GM12878 (cell line): ENCODE results near the gene MSH2. TPM values are rescaled to one million over a fixed set of nuclear protein-coding genes. Genes with fewer than 3 reads are reported as not detected.

Experiments used
- CEBPB ChIP-seq, 2 experiments: fragments of 150-350 bp in 1 of 2; IDR thresholded peaks; 2 replicates each; pipeline ENCODE4 v1.6.1; 2012 to 2014; ENCODE audit warnings: low read depth in 2 of 2, low read length in 2 of 2, borderline replicate concordance in 1 of 2, inconsistent platforms in 1 of 2
- EED ChIP-seq: sonication (generic); IDR thresholded peaks from 2 replicates; pipeline ENCODE4 v1.6.1; 2016; ENCODE audit warnings: antibody characterized with exemption, low read depth
- ESRRA ChIP-seq: IDR thresholded peaks from 2 replicates; pipeline ENCODE4 v1.6.1; 2012; ENCODE audit warnings: mild to moderate bottlenecking, low read length, improper control_type of control experiment
- FOXK2 ChIP-seq: fragments of 450-650 bp; IDR thresholded peaks from 2 replicates; pipeline ENCODE4 v1.6.1; 2017; ENCODE audit warnings: mild to moderate bottlenecking, moderate library complexity
- GATAD2B ChIP-seq: fragments of 450-650 bp; conservative IDR thresholded peaks from 2 replicates; pipeline ENCODE4 v1.6.1; 2017; ENCODE audit warnings: low read depth, mild to moderate bottlenecking, moderate library complexity
- KDM1A ChIP-seq: fragments of 200-600 bp; sonication (generic); IDR thresholded peaks from 2 replicates; pipeline ENCODE4 v1.6.1; 2016; ENCODE audit warnings: borderline replicate concordance
- MTA2 ChIP-seq: fragments of 450-650 bp; IDR thresholded peaks from 2 replicates; pipeline ENCODE4 v1.6.1; 2016; ENCODE audit warnings: low read depth, mild to moderate bottlenecking, moderate library complexity
- NFIC ChIP-seq: IDR thresholded peaks from 2 replicates; pipeline ENCODE4 v1.6.1; 2012; ENCODE audit warnings: low read depth, mild to moderate bottlenecking, inconsistent platforms, low read length, moderate library complexity
- PAX8 ChIP-seq: fragments of 450-650 bp; IDR thresholded peaks from 2 replicates; pipeline ENCODE4 v1.6.1; 2017; ENCODE audit warnings: mild to moderate bottlenecking, moderate library complexity
- RUNX3 ChIP-seq: IDR thresholded peaks from 2 replicates; pipeline ENCODE4 v1.6.1; 2012; ENCODE audit warnings: low read length, inconsistent platforms
- SMARCA5 ChIP-seq: fragments of 450-650 bp; IDR thresholded peaks from 2 replicates; pipeline ENCODE4 v1.6.1; 2017; ENCODE audit warnings: mild to moderate bottlenecking
- SREBF2 ChIP-seq: IDR thresholded peaks from 2 replicates; pipeline ENCODE4 v1.6.1; 2012; ENCODE audit warnings: mild to moderate bottlenecking, low read length
- STAT1 ChIP-seq: fragments of 450-650 bp; conservative IDR thresholded peaks from 2 replicates; pipeline ENCODE4 v1.6.1; 2014; ENCODE audit warnings: antibody characterized with exemption, mild to moderate bottlenecking
- TARDBP ChIP-seq: IDR thresholded peaks from 2 replicates; pipeline ENCODE4 v1.6.1; 2016; ENCODE audit warnings: borderline replicate concordance
- TBL1XR1 ChIP-seq: IDR thresholded peaks from 2 replicates; pipeline ENCODE4 v1.6.1; 2012; ENCODE audit warnings: low read depth, low read length, improper control_type of control experiment
- USF1 ChIP-seq: IDR thresholded peaks from 2 replicates; pipeline ENCODE4 v1.6.1; 2011; ENCODE audit warnings: borderline replicate concordance, low read depth, mild to moderate bottlenecking, moderate library complexity, mixed read lengths, low read length; ENCODE audit not compliant: insufficient read depth; ENCODE audit errors: extremely low read length
- ZBTB11 ChIP-seq: fragments of 450-650 bp; formaldehyde crosslinking; IDR thresholded peaks from 2 replicates; pipeline ENCODE4 v1.5.0; 2022; ENCODE audit warnings: mild to moderate bottlenecking, missing genetic modification characterization
- polyA plus RNA-seq, 11 experiments: library from polyadenylated mRNA; depleted of rRNA in 4 of 11; unstranded in 6 of 11; stranded (reverse) in 5 of 11; fragments of >200 nt; fragmentation: Nextera tagmentation in 4 of 11; fragmentation: Illumina TruSeq in 1 of 11; extraction: Ambion mirVana in 4 of 11; extraction: Trizol in 1 of 11; gene quantifications; 1 replicate in 1 of 11; 2 replicates in 10 of 11; pipeline versions ENCODE4 v1.2.1 to v1.2.3, GENCODE V29; 2011 to 2016; ENCODE audit warnings: inconsistent platforms in 2 of 11, missing spikeins in 2 of 11, low read depth in 1 of 11
- total RNA-seq, 4 experiments: library from RNA; depleted of rRNA in 3 of 4; stranded (reverse); fragments of >200 nt in 3 of 4; fragmentation: Illumina TruSeq in 1 of 4; extraction: Trizol in 1 of 4; gene quantifications; 2 replicates each; pipeline versions ENCODE4 v1.2.1 to v1.2.3, GENCODE V29; 2013 to 2021
- TF ChIP-seq, protein P1 (sequence below): fragments of 450-650 bp; IDR thresholded peaks from 2 replicates; pipeline ENCODE4 v1.6.1; 2018; ENCODE audit warnings: borderline replicate concordance, mild to moderate bottlenecking; ENCODE audit not compliant: partially characterized antibody
- TF ChIP-seq, protein P2 (sequence below): fragments of 450-650 bp; formaldehyde crosslinking; IDR thresholded peaks from 2 replicates; pipeline ENCODE4 v1.4.0; 2022; ENCODE audit warnings: mild to moderate bottlenecking, moderate library complexity

MSH2 gene
- total and polyA plus RNA-seq, 10 of the 15 experiments (the other 5 are each of a cell fraction or from before 2014, with no cell fraction given): 24.3 to 94.4 (median 55.5) TPM

DNA sequence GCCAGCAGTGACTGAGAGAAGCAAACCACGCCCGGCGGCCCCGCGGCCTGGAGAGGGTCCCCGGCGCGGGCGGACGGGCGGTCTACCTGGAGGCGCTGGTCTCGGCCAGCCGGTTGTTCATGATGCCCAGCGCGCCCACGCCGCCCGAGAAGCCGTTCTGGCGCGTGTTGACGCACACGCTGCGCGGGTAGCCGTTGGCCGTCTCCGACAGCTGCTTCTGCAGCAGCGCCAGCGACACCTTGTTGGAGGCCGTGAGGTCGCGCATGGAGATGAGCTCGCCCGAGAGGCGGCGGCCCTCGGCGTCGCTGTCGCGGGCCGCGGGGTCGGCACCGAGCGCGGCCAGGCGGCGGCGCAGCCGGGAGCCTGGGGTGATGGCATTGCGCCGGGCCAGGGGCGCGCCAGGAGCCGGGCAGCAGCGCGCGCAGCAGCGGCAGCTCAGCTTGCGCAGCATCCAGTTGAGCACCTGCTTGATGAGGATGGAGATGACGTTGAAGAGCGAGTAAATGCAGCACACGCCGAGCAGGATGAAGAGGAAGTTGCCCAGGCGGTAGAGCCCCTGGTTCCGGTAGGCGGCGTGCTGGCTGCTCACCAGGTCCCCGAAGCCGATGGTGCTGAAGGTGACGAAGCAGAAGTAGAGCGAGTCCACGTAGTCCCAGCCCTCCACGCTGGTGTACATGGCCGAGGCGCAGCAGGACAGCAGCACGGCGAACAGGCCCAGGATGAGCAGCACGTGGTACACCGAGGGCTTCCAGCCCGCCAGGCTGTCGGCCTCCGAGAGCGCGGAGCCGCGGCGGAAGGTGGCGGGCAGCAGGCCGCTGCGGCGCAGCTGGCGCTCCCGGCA lies 118.1 kb downstream of the MSH2 start (continued):
- TF ChIP-seq, protein P1, sequence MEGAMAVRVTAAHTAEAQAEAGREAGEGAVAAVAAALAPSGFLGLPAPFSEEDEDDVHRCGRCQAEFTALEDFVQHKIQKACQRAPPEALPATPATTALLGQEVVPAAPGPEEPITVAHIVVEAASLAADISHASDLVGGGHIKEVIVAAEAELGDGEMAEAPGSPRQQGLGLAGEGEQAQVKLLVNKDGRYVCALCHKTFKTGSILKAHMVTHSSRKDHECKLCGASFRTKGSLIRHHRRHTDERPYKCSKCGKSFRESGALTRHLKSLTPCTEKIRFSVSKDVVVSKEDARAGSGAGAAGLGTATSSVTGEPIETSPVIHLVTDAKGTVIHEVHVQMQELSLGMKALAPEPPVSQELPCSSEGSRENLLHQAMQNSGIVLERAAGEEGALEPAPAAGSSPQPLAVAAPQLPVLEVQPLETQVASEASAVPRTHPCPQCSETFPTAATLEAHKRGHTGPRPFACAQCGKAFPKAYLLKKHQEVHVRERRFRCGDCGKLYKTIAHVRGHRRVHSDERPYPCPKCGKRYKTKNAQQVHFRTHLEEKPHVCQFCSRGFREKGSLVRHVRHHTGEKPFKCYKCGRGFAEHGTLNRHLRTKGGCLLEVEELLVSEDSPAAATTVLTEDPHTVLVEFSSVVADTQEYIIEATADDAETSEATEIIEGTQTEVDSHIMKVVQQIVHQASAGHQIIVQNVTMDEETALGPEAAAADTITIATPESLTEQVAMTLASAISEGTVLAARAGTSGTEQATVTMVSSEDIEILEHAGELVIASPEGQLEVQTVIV: no peak
- TF ChIP-seq ESRRA: no peak
- 0 out of 2 replicates have a peak, but pooled peaks have one; percentile 40 for TF ChIP-seq SMARCA5
- TF ChIP-seq RUNX3: no peak
- no peak for TF ChIP-seq STAT1
- no peak for TF ChIP-seq MTA2
- peak; percentile 65 for TF ChIP-seq GATAD2B
- TF ChIP-seq NFIC: no peak
- TF ChIP-seq PAX8: no peak
- 0 out of 2 replicates have a peak, but pooled peaks have one; percentile 32 for TF ChIP-seq EED
- peak; percentile 48; the same call in 1 of the 2 replicates for TF ChIP-seq TARDBP
- TF ChIP-seq CEBPB (IDR thresholded peaks at IDR 0.05; ENCODE audit: borderline replicate concordance in 1 of 2, low read depth in 2 of 2, low read length in 2 of 2): no peak
- no peak for TF ChIP-seq TBL1XR1
- no peak for TF ChIP-seq FOXK2
- no peak for TF ChIP-seq KDM1A
- TF ChIP-seq ZBTB11 (CRISPR knock-in tag): no peak
- TF ChIP-seq SREBF2: no peak
- peak; percentile 77 for TF ChIP-seq USF1
- TF ChIP-seq, protein P2, sequence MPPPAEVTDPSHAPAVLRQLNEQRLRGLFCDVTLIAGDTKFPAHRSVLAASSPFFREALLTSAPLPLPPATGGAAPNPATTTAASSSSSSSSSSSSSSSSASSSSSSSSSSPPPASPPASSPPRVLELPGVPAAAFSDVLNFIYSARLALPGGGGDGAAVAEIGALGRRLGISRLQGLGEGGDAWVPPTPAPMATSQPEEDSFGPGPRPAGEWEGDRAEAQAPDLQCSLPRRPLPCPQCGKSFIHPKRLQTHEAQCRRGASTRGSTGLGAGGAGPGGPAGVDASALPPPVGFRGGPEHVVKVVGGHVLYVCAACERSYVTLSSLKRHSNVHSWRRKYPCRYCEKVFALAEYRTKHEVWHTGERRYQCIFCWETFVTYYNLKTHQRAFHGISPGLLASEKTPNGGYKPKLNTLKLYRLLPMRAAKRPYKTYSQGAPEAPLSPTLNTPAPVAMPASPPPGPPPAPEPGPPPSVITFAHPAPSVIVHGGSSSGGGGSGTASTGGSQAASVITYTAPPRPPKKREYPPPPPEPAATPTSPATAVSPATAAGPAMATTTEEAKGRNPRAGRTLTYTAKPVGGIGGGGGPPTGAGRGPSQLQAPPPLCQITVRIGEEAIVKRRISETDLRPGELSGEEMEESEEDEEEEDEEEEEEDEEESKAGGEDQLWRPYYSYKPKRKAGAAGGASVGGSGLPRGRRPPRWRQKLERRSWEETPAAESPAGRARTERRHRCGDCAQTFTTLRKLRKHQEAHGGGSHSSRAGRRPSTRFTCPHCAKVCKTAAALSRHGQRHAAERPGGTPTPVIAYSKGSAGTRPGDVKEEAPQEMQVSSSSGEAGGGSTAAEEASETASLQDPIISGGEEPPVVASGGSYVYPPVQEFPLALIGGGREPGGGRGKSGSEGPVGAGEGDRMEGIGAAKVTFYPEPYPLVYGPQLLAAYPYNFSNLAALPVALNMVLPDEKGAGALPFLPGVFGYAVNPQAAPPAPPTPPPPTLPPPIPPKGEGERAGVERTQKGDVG: no peak
